NB4 (cell line): ENCODE results near the gene INVS.
"Not testable (repeated sequence)": the region's sequence is repeated elsewhere in the genome, so short reads cannot be mapped to it uniquely, and the experiment has no call there.

Source experiments
- DNase-seq: peaks from one replicate; pipeline ENCODE4 v3.0.0; 2010; ENCODE audit warnings: low read depth
- H3K4me3 ChIP-seq: one replicate; pipeline ENCODE4 v1.5.1; 2011; ENCODE audit warnings: mild to moderate bottlenecking, low read depth, low read length, moderate library complexity
- MYC ChIP-seq: IDR thresholded peaks from 2 replicates; pipeline ENCODE4 v1.6.1; 2011; ENCODE audit warnings: low read depth, low read length
- POLR2A ChIP-seq: IDR thresholded peaks from 2 replicates; pipeline ENCODE4 v1.6.1; 2011; ENCODE audit warnings: mild to moderate bottlenecking; ENCODE audit not compliant: insufficient read length; ENCODE audit errors: extremely low read depth
- TF ChIP-seq, protein P1 (sequence below): IDR thresholded peaks from 2 replicates; pipeline ENCODE4 v1.6.1; 2011; ENCODE audit warnings: low read depth, low read length
- TF ChIP-seq, protein P2 (sequence below): IDR thresholded peaks from one replicate; pipeline ENCODE4 v1.5.1; 2012; ENCODE audit warnings: low read depth, low read length

The INVS gene

DNA sequence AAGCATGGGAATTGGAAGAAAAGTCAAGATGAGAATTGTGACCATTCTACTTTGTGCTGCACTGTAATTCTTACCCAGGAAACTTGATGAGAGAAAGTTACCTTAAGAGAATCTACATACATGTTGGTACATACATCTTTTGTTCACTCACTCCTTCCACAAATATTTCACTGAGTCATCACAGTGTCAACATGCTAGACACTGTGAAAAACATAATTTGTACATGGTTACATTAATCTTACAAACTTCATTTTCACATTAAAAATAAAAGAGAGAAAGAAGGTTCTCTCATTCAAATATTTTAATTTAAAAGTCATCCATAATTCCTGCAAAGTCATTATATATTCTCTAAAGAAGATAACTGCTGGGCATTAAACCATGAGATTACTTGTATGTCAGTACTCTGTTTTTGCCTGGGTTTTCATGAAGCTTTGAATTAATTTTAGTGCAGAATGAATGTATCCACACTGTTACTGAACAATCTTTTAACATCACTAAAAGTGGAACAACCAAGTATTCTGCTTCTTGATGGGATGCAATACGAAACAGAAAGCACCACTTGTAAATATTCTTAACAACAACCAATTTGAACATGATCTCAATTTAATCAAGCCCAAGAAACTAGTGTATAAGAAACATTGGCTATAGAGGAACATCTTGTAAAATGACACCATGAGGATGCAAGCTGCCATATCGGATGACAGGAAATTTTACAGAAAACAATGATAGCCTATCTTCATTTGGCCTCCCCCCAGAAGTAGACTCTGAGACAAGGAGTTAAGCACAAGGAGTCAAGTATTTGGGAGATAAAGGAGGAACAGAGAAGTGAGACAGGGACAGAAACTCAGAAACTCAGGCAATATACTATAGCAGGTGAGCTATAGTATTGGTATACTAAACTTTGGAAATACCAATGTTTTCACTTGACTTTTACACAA is 28.7 kb upstream of the INVS start:
- H3K4me3 ChIP-seq, result no peak overlapping the region
- DNase-seq, result no peak
- TF ChIP-seq, protein P1, sequence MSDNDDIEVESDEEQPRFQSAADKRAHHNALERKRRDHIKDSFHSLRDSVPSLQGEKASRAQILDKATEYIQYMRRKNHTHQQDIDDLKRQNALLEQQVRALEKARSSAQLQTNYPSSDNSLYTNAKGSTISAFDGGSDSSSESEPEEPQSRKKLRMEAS, result no peak
- TF ChIP-seq POLR2A (no peak), MYC (no peak)
- TF ChIP-seq, protein P2, sequence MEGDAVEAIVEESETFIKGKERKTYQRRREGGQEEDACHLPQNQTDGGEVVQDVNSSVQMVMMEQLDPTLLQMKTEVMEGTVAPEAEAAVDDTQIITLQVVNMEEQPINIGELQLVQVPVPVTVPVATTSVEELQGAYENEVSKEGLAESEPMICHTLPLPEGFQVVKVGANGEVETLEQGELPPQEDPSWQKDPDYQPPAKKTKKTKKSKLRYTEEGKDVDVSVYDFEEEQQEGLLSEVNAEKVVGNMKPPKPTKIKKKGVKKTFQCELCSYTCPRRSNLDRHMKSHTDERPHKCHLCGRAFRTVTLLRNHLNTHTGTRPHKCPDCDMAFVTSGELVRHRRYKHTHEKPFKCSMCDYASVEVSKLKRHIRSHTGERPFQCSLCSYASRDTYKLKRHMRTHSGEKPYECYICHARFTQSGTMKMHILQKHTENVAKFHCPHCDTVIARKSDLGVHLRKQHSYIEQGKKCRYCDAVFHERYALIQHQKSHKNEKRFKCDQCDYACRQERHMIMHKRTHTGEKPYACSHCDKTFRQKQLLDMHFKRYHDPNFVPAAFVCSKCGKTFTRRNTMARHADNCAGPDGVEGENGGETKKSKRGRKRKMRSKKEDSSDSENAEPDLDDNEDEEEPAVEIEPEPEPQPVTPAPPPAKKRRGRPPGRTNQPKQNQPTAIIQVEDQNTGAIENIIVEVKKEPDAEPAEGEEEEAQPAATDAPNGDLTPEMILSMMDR, result no peak

DNA sequence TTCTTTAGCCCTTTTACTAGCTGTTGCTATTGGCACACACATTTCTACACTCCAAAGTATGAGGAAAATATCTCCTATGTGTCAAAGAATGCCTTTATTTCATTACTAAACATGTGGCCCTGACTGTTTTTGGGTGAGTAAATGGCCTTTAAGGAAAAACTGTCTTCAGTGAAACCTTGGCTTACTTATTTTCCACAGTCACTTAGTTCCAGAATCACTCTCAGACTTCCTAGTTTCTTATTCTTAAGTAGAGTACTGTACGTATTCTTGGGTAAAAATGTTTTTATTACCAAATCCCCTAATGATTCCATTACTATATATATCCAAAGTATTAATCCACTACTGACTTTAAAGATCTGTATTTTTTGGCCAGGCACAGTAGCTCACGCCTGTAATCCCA is 27.8 kb upstream of the INVS start:
- no peak for TF ChIP-seq POLR2A
- TF ChIP-seq, protein P1, result no peak
- no peak for TF ChIP-seq MYC
- TF ChIP-seq, protein P2, result no peak
- no peak overlapping the region for H3K4me3 ChIP-seq
- DNase-seq, result no peak

DNA sequence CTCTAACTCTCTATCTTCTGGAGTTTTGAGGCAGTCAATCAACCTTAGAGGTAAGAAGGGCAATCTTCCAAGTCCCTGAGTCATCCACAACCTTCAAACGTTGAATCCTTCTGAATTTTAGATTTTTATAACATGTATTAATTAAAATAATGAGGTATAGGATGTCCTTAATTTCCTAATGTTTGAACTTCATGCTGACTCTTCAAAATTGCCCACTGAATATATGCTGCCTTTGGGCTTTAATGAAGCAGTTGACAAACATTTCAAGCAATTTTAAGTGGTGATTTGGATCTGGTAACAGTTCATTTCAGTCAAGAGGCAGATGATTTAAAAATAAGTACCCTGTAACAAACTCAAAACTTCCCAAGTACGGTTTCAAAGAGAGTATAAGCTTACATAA is 26.2 kb upstream of the INVS start:
- no peak for TF ChIP-seq MYC
- TF ChIP-seq, protein P1, result no peak
- TF ChIP-seq POLR2A, result no peak
- TF ChIP-seq, protein P2, result no peak
- no peak for DNase-seq
- no peak overlapping the region for H3K4me3 ChIP-seq

DNA sequence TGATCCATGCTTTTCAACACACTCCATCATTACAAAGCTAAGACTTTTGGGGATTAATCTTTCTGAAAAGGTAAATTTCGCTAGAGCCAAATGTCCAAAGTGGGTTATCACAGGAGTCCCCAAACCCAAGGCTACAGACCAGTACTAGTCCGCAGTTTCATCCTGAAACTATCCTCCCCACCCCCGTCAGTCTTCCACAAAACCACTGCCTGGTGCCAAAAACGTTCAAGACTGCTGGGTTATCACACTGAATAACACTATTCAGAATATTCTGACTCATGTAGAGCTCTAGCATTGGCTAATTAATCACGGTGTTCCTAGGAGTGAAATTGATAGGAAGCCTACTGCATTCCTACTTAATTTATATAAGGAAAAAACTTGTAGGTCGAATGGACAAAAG is 24.9 kb upstream of the INVS start:
- H3K4me3 ChIP-seq, result no peak overlapping the region
- TF ChIP-seq, protein P1, result no peak
- TF ChIP-seq MYC, result no peak
- TF ChIP-seq, protein P2, result no peak
- no peak for TF ChIP-seq POLR2A
- no peak for DNase-seq

DNA sequence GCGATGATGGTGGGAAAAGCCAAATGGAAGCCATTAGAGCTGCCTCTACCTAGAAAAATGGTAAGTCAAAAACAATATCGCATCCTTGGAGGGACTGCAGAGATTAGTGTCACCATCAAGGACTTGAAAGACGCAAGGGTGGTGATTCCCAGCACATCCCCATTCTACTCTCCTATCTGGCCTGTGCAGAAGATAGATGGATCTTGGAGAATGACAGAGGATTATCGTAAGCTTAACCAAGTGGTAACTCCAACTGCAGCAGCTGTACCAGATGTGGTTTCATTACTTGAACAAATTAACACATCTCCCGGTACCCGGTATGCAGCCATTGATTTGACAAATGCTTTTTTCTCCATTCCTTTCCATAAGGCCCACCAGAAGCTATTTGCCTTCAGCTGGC is 24.1 kb upstream of the INVS start:
- DNase-seq, result no peak
- TF ChIP-seq, protein P2, result no peak
- TF ChIP-seq, protein P1, result no peak
- no peak for TF ChIP-seq MYC
- TF ChIP-seq POLR2A, result no peak
- no peak overlapping the region for H3K4me3 ChIP-seq

DNA sequence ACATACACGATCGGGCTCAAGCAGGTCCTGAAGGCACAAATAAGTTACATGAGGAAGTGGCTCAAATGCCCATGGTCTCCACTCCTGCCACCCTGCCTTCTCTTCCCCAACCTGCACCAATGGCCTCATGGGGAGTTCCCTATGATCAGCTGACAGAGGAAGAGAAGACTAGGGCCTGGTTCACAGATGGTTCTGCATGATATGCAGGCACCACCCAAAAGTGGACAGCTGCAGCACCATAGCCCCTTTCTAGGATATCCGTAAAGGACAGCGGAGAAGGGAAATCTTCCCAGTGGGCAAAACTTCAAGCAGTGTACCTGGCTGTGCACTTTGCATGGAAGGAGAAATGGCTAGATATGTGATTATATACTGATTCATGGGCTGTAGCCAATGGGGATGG is 22.8 kb upstream of the INVS start:
- not testable (repeated sequence) for DNase-seq, H3K4me3 ChIP-seq
